HG03442 (cell line): ENCODE data around the gene APP.
"Not testable (repeated sequence)": the region's sequence is repeated elsewhere in the genome, so short reads cannot be mapped to it uniquely, and the experiment has no call there.

Source experiments
- ATAC-seq: cut with Tn5 transposase; IDR thresholded peaks from one replicate; pipeline ENCODE4 v1.9.1; 2021; ENCODE audit warnings: mild to moderate bottlenecking, moderate library complexity; ENCODE audit not compliant: unreplicated experiment

Gene APP

GRCh38 chr21:26106562-26106961 is 64.0 kb downstream of the APP start:
- ATAC-seq, result no peak

GRCh38 chr21:26105819-26106218 is 64.8 kb downstream of the APP start:
- ATAC-seq, result no peak

GRCh38 chr21:26100573-26100972 is 70.0 kb downstream of the APP start:
- no peak for ATAC-seq

GRCh38 chr21:26099610-26100219 is 70.9 kb downstream of the APP start:
- no peak for ATAC-seq

GRCh38 chr21:26098772-26099397 is 71.7 kb downstream of the APP start:
- no peak for ATAC-seq

GRCh38 chr21:26097475-26097874 is 73.1 kb downstream of the APP start:
- ATAC-seq, result no peak

- ATAC-seq, result no peak
Observed at GRCh38 chr21:26096494-26097371, 73.8 kb downstream of the APP start.

GRCh38 chr21:26095131-26095530 is 75.4 kb downstream of the APP start:
- ATAC-seq, result no peak

GRCh38 chr21:26093122-26093521 is 77.4 kb downstream of the APP start:
- no peak for ATAC-seq

- no peak for ATAC-seq
Observed at GRCh38 chr21:26091480-26092018, 79.0 kb downstream of the APP start.

- no peak for ATAC-seq
Observed at GRCh38 chr21:26089730-26090129, 80.8 kb downstream of the APP start.

GRCh38 chr21:26087223-26087918 is 83.2 kb downstream of the APP start:
- ATAC-seq, result no peak

- no peak for ATAC-seq
Observed at GRCh38 chr21:26085882-26086281, 84.7 kb downstream of the APP start.

- no peak for ATAC-seq
Observed at GRCh38 chr21:26085127-26085526, 85.4 kb downstream of the APP start.

GRCh38 chr21:26082549-26082948 is 88.0 kb downstream of the APP start:
- ATAC-seq, result no peak

- ATAC-seq, result not testable (repeated sequence)
Observed at GRCh38 chr21:26081175-26081760, 89.3 kb downstream of the APP start.

- no peak for ATAC-seq
Observed at GRCh38 chr21:26080211-26080610, 90.4 kb downstream of the APP start.

- no peak for ATAC-seq
Observed at GRCh38 chr21:26079366-26079765, 91.2 kb downstream of the APP start.

GRCh38 chr21:26077521-26077920 is 93.0 kb downstream of the APP start:
- ATAC-seq, result no peak
